C4-2B (cell line): ENCODE data around the gene CRABP1.

Experiments used
- H3K27ac ChIP-seq: fragments of 450-650 bp; 2 replicates; pipeline ENCODE4 v1.5.1; 2017
- CTCF ChIP-seq: fragments of 450-650 bp; conservative IDR thresholded peaks from 2 replicates; pipeline ENCODE4 v1.5.1; 2017; ENCODE audit warnings: mild to moderate bottlenecking
- ZFX ChIP-seq: fragments of 450-650 bp; IDR thresholded peaks from 2 replicates; pipeline ENCODE4 v1.6.1; 2017

CRABP1 gene

GRCh38 chr15:78301828-78302227 lies 38.3 kb upstream of the CRABP1 start:
- H3K27ac ChIP-seq, result no peak overlapping the region
- no peak for TF ChIP-seq CTCF
- TF ChIP-seq ZFX, result no peak

- TF ChIP-seq CTCF (no peak), ZFX (no peak)
- no peak overlapping the region for H3K27ac ChIP-seq
Observed at GRCh38 chr15:78302579-78303312, 37.4 kb upstream of the CRABP1 start.

- no peak overlapping the region for H3K27ac ChIP-seq
- no peak for TF ChIP-seq ZFX
- TF ChIP-seq CTCF, result no peak
Observed at GRCh38 chr15:78304216-78305066, 35.7 kb upstream of the CRABP1 start.

GRCh38 chr15:78306176-78306774 lies 33.9 kb upstream of the CRABP1 start:
- no peak overlapping the region for H3K27ac ChIP-seq
- no peak for TF ChIP-seq ZFX
- TF ChIP-seq CTCF, result no peak

- H3K27ac ChIP-seq, result no peak overlapping the region
- TF ChIP-seq CTCF, result no peak
- no peak for TF ChIP-seq ZFX
Observed at GRCh38 chr15:78307976-78308375, 32.2 kb upstream of the CRABP1 start.

- H3K27ac ChIP-seq, result no peak overlapping the region
- TF ChIP-seq ZFX (no peak), CTCF (peak; percentile 93)
Observed at GRCh38 chr15:78308422-78309032, 31.6 kb upstream of the CRABP1 start.
